NCI-H2029 treated with DMSO at 0.1 percent for 48 hours (cell line): ENCODE results near the gene RBM17.
"Not testable (repeated sequence)": the region's sequence is repeated elsewhere in the genome, so short reads cannot be mapped to it uniquely, and the experiment has no call there.

Source experiments
- DNase-seq: peaks from one replicate; lab custom pipeline; 2025; lab: John Stamatoyannopoulos, UW

The RBM17 gene

DNA sequence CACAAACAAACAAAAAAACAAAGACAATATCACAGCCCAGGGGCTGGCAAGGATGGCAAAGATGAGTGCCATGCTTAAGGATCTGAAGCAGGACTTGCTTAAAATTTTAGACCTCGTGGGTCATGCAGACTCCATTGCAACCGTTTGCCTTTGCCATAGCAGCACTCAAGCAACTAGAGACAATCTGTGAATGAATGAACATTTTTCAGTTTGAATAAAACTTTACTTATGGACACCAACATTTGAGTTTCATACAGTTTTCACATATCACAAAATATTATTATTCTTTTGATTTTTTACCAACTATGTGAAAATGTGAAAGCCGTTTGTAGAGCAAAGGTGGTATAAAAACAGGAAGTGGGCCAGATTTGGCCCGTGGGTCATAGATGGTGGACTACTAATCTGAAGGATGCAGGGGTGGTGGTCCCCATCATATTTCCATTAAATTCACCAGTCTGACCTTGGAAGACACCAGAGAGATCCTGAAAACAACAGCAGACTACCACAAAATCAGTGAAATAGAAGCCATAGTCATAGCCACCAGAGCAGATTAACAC lies 8.3 kb upstream of the RBM17 start:
- DNase-seq: no peak

DNA sequence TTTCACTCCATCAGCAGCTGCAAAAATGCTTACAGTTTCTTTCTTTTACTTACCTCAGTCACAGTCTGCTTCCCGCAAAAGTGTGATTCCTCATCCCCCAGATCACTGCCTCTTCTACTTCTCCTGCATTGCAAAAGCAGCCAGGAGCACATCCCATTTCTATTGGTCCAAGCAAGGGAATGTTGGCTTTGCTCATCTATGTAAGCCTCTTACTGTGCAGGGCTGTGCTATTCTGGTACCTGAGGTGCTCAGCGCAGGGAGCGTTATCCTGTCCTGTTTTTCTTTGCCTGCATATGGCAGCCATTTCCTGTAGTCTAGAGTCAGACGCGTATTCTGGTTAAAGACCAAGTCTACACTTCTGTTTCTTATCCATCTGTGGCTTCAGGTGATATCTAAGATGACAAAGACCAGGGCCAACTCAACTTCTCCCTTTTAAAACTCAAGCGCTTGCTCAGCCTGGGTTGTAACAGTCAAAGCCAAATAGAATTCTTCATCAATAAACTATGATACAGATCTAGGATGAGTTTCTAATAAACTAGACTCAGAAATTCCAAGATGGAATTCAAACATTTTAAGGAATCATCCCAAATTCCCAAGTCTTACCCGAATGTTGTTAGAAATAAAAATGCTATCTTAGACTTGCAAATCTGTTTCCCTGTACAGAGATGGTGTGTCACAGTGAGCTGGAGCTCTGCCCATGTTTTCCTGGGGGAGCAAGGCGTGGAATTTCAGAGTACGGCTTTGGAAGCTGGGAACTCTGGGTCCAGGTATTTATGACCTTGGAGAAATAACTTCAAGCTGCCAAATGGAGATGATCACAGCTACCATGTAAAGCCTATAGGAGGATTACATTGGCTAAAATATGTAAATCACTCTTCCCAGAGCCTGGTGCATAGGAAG lies 6.1 kb upstream of the RBM17 start:
- DNase-seq: no peak

- no peak for DNase-seq
Observed at GRCh38 chr10:6083523-6084475, 5.0 kb upstream of the RBM17 start.

GRCh38 chr10:6086375-6087233 lies 2.2 kb upstream of the RBM17 start:
- peak; percentile 5 for DNase-seq

DNA sequence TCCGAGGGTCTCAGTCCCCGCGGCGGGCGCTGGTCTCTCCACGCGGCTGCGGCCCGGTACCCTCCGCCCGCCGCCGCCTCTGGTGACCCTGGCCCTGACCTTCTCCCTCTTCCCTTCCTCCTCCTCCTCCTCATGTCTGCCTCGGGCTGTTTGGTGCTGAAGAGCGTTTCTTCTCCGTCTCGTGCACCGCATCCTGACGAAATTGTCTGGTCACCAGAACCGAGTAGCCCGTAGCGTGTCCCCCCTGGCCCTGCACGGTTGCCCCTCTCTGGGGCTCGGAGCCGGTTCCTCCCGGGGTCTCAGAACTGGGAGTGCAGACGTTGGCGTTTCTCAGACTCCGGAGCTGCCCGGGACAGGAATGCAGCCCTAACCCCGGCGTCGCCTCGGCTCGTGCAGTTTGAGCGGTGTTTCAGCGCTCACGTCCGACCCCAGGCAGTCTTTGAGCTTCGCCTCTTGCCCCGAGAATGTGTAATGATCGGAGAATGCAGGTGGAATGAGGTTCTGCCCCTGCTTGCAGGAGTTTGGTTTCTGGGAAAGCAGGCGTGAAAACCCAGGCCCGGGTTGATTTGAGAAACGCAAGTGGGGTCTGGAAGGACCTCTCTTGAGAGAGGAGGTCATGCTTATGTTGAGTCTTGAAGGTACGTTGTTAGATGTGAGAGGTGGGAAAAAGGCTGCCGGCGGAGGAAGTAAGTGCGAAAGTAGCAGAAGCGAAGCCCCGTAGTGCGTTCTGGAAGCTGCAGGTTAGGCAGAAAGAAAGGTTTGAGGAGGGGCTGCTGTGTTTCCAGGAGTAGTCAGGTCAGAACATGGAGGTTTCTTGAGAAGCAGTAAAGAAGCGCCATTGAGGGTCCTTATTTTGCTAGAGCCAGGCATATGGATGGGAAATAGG lies 743 bp downstream of the RBM17 start:
- no peak for DNase-seq

- DNase-seq: no peak
Observed at GRCh38 chr10:6091630-6092029, 2.8 kb downstream of the RBM17 start.

DNA sequence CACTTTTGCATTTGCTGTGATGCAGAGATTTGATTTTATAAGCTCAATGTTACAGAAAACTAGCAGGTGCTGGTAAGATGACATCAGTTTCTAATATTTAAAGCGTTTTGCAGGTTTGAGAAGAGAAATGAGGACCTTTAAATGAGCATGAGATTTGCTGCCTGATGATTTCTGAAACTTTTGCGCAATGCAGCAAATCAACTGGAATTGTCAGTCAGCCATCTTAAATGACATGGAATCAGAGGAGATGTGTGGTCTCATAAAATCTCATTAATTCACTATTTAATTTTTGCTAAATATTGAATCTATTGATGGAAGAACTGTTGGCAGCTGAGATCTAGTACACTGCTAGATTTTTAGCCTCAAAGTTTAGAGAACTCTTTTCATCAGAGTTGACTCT lies 3.9 kb downstream of the RBM17 start:
- DNase-seq: no peak

- DNase-seq: no peak
Observed at GRCh38 chr10:6095810-6096570, 7.2 kb downstream of the RBM17 start.

- DNase-seq: no peak
Observed at GRCh38 chr10:6097063-6097462, 8.2 kb downstream of the RBM17 start.

DNA sequence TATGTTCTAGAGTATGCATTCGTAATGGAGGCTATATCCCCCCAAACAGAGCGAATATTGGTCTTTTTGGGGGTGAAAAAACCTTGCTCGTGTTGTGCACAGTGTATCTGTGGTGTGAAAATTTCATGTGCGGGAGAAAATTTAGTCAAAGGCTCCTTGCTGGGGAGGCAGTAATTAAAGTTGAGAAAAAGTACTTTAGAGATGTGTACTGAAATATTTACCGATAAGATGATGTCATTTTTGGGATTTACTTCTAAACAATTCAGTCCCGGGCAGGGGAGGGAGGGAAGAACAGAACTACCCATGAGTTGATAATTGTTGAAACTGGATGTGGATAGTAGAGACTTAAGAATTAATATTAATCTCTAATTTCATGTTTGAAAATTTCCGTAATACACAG lies 9.3 kb downstream of the RBM17 start:
- DNase-seq: no peak

DNA sequence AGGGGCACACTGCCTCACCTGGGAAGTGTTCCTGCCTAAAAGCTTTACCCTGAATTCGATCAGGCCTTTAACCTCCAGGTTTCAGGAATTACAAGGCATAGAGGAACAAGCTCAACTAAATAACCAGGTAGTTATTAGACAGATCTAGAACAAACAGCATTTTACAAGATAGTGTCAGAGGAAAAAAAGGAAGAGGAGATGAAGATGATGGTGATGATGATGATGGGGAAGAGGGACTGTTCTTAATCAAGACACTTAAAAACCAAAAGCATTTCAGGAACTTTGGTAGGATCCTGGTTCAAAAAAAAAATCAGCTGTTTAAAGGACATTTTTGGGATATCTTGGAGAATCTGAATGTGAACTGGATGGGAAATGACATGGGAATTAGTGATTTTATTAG lies 11.5 kb downstream of the RBM17 start:
- no peak for DNase-seq

GRCh38 chr10:6101181-6101580 lies 12.3 kb downstream of the RBM17 start:
- no peak for DNase-seq

- no peak for DNase-seq
Observed at GRCh38 chr10:6102128-6102527, 13.3 kb downstream of the RBM17 start.

GRCh38 chr10:6103591-6103990 lies 14.8 kb downstream of the RBM17 start:
- DNase-seq: no peak

GRCh38 chr10:6107616-6108015 lies 18.8 kb downstream of the RBM17 start:
- DNase-seq: not testable (repeated sequence)

DNA sequence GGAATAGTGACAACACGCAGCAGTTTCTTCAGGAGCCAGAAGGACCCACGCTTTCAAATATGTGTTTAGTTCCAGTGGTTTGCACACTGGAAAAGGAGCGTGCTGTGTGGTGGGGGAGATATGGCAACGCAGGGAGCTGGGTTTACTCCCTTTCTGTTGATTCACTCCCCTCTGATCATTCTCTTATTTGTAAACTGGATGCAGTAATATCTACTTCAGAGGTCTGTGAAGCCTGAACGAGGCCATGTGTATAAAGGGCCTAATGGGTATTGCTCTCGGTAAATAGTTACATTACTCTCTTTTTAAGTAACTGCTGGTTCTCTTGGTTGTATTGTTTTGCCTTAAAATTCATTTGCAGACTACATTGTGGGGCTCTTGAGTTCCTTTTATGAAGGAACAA lies 19.2 kb downstream of the RBM17 start:
- no peak for DNase-seq

DNA sequence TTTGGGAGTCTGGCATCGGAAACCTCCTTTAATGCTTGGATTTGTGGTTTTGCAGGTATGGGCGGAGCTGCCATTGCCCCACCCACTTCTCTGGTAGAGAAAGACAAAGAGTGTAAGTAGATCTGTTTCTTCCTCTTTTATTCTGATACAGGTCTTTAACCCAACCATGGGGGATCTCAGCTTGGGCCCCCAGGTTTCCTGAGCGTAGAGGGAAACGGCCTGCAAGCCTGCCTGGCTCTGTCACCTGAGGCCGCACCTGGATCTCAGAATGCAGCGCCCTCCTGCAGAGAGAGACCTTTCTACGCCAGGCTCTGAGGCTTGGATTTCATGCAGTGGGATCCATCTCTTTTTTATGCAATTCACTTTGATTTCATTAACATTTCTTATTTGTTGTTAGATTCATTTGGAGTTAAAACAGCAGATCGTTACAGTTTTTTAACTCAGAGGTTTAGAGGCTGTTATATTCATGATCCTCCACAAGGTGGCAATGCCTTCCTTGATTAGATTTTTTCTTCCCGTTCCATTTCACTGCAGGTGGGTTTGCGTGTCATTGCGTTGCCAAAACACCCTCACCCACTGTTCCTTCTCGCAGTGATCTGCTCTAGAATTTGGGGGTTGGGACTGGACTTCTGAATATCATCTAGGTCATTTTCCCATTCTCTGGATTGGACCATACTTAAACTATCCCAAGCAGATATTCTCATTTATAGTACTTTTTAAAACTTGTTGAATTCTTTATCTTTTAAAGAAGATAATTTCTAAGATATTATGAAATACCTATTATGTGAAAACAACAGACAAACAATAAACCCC lies 20.0 kb downstream of the RBM17 start:
- DNase-seq: peak; percentile 14

GRCh38 chr10:6109444-6109775 lies 20.6 kb downstream of the RBM17 start:
- DNase-seq: no peak

DNA sequence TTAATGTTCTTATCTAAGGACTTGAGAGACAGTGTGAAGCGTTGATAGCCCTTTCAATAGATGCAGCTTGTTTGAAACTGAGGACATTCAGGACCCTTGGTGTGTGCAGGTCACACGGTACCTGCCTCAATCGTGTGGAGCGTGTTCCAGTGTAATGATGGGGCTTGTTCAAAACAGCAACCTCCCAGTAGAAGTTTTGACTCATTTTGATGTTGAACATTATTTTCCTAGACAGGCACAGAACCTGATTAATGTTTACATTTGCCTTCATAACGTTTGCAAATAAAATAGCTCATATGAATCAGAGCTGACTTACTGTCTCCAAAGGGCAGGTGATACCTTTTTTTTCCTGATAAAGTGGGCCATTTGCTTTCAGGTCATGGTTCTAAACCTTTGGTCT lies 21.3 kb downstream of the RBM17 start:
- DNase-seq: no peak
